T47D (cell line): ENCODE results near the gene DLX3.

ENCODE experiments used
- DNase-seq, 2 experiments: peaks; one replicate each; pipeline versions ENCODE4 v3.0.0 to v3.0.0-alpha.2; 2011 to 2012; ENCODE audit warnings: low read depth in 1 of 2, low spot score in 1 of 2
- JUND ChIP-seq: IDR thresholded peaks from 2 replicates; pipeline ENCODE4 v1.6.1; 2012; ENCODE audit warnings: low read depth
- in situ Hi-C: cut with HindIII; loops from 2 replicates; pipeline ENCODE4 v1.10.0; 2016; ENCODE audit warnings: low sequenced_read_pairs, low pct_unique_long_range_greater_than_20kb

DLX3 gene

GRCh38 chr17:49971848-49972485, 23.1 kb downstream of the DLX3 start:
- in situ Hi-C loops: no loop called here

GRCh38 chr17:49971199-49971847, 23.7 kb downstream of the DLX3 start:
- no peak for DNase-seq
- no peak for TF ChIP-seq JUND
- in situ Hi-C loops: no loop called here

More at GRCh38 chr17:49971848-49972485, 23.1 kb downstream of the DLX3 start:
- TF ChIP-seq JUND: no peak
- DNase-seq: no peak

GRCh38 chr17:49970498-49970897, 24.5 kb downstream of the DLX3 start:
- in situ Hi-C loops: no loop called here
- DNase-seq: no peak
- no peak for TF ChIP-seq JUND

GRCh38 chr17:49969795-49970389, 25.1 kb downstream of the DLX3 start:
- in situ Hi-C loops: no loop called here
- DNase-seq: no peak
- TF ChIP-seq JUND: no peak

GRCh38 chr17:49969134-49969759, 25.8 kb downstream of the DLX3 start, which contains the start of gene DLX4:
DLX4 (plus strand) TSS chr17:49969190; CDS start chr17:49969469, 279 bp downstream.
- in situ Hi-C loops: no loop called here
- no peak for TF ChIP-seq JUND

GRCh38 chr17:49968405-49969133, 26.5 kb downstream of the DLX3 start:
- peak; percentile 86 to 99 for DNase-seq
- in situ Hi-C loops: no loop called here
- no peak; the same call in 1 of the 2 replicates for TF ChIP-seq JUND

More at GRCh38 chr17:49969134-49969759, 25.8 kb downstream of the DLX3 start, which contains the start of gene DLX4:
- peak; percentile 55 to 90 for DNase-seq

GRCh38 chr17:49967621-49968404, 27.2 kb downstream of the DLX3 start:
- no peak for TF ChIP-seq JUND
- in situ Hi-C loops: no loop called here
- DNase-seq: no peak

- no peak for TF ChIP-seq JUND
- in situ Hi-C loops: no loop called here
- DNase-seq: no peak
These were observed 27.8 kb downstream of the DLX3 start for GRCh38 chr17:49967205-49967604.

GRCh38 chr17:49966767-49967166, 28.3 kb downstream of the DLX3 start:
- no peak for DNase-seq
- in situ Hi-C loops: no loop called here
- no peak for TF ChIP-seq JUND

GRCh38 chr17:49965524-49965909, 29.5 kb downstream of the DLX3 start:
- no peak for DNase-seq
- in situ Hi-C loops: no loop called here
- TF ChIP-seq JUND: no peak

- no peak for DNase-seq
- no peak for TF ChIP-seq JUND
- in situ Hi-C loops: no loop called here
These were observed 30.1 kb downstream of the DLX3 start for GRCh38 chr17:49964769-49965523.
